MCF 10A (cell line): ENCODE data around the gene CACNB2. TPM values are rescaled to one million over a fixed set of nuclear protein-coding genes. Genes with fewer than 3 reads are reported as not detected.

Source experiments
- BruUV-seq: library from RNA; stranded (reverse); fragments of 400-500 nt; replicated peaks from 2 replicates; lab custom pipeline; 2021; lab: Mats Ljungman, UMichigan
- CTCF ChIA-PET: fragments of 300-600 bp; sonication (Branson Sonifier 250); formaldehyde crosslinking; extraction: SDS; loops from one replicate; lab custom pipeline; 2021; ENCODE audit warnings: antibody characterized with exemption, inconsistent platforms; lab: Yijun Ruan, JAX
- POLR2A ChIA-PET: fragments of 300-600, 350-650 bp; sonication (Branson Sonifier 250); formaldehyde crosslinking; extraction: SDS; loops from one replicate; lab custom pipeline; 2020; ENCODE audit warnings: antibody characterized with exemption, inconsistent platforms; lab: Yijun Ruan, JAX
- DNase-seq: peaks from one replicate; pipeline ENCODE4 v3.0.0-alpha.2; 2018; ENCODE audit not compliant: unreplicated experiment
- H3K27ac Mint-ChIP-seq: one replicate; pipeline ENCODE4 v1.8.0; 2022; ENCODE audit warnings: mild to moderate bottlenecking, low read depth, mixed read lengths; ENCODE audit not compliant: unreplicated experiment
- H3K27me3 Mint-ChIP-seq: one replicate; pipeline ENCODE4 v1.8.0; 2022; ENCODE audit warnings: mixed read lengths; ENCODE audit not compliant: insufficient read depth, unreplicated experiment
- H3K36me3 Mint-ChIP-seq: one replicate; pipeline ENCODE4 v1.8.0; 2022; ENCODE audit warnings: mild to moderate bottlenecking, moderate library complexity, mixed read lengths; ENCODE audit not compliant: insufficient read depth, unreplicated experiment
- H3K4me1 Mint-ChIP-seq: one replicate; pipeline ENCODE4 v1.8.0; 2022; ENCODE audit warnings: mixed read lengths; ENCODE audit not compliant: insufficient read depth, unreplicated experiment
- H3K4me3 Mint-ChIP-seq: one replicate; pipeline ENCODE4 v1.8.0; 2022; ENCODE audit warnings: mild to moderate bottlenecking, moderate library complexity, mixed read lengths; ENCODE audit not compliant: unreplicated experiment
- H3K9me3 Mint-ChIP-seq: one replicate; pipeline ENCODE4 v1.8.0; 2022; ENCODE audit warnings: mixed read lengths; ENCODE audit not compliant: unreplicated experiment
- intact Hi-C: fragments of 100-400 bp; cut with micrococcal nuclease; formaldehyde crosslinking; loops from 2 replicates; pipeline ENCODE4 v1.14.1; 2022
- total RNA-seq: library from RNA; stranded (reverse); gene quantifications from 2 replicates; pipeline ENCODE4 v1.2.3, GENCODE V29; 2022
- TF ChIP-seq, protein P1 (sequence below): fragments of 200-600 bp; IDR thresholded peaks from one replicate; pipeline ENCODE4 v1.8.0; 2022; ENCODE audit warnings: antibody characterized with exemption, mild to moderate bottlenecking; ENCODE audit not compliant: unreplicated experiment

The CACNB2 gene
- total RNA-seq, 1 experiment from 2014 or later: 3.3 TPM

GRCh38 chr10:18185621-18186020 lies 45.4 kb downstream of the CACNB2 start:
- no TSS peak for BruUV-seq
- H3K27me3 Mint-ChIP-seq: no peaks in the 10 kb centered on the region
- no peaks in the 10 kb centered on the region for H3K9me3 Mint-ChIP-seq
- ChIA-PET CTCF (interaction anchor here (0.6 to 1.0 kb wide), 4 partner anchors 10 to 338 kb away, joined by 3 to 5 read pairs (median 4); no protein-coding TSS in a partner anchor), POLR2A (interaction anchor here (1.6 kb wide), 1 partner anchor 223 kb away, joined by 4 read pairs; no protein-coding TSS in a partner anchor)
- H3K36me3 Mint-ChIP-seq: peaks cover 4% of the 10 kb centered on the region
- H3K4me3 Mint-ChIP-seq: no peak overlapping the region
- peak; percentile 70 for DNase-seq
- no peak overlapping the region for H3K27ac Mint-ChIP-seq
- TF ChIP-seq, protein P1, sequence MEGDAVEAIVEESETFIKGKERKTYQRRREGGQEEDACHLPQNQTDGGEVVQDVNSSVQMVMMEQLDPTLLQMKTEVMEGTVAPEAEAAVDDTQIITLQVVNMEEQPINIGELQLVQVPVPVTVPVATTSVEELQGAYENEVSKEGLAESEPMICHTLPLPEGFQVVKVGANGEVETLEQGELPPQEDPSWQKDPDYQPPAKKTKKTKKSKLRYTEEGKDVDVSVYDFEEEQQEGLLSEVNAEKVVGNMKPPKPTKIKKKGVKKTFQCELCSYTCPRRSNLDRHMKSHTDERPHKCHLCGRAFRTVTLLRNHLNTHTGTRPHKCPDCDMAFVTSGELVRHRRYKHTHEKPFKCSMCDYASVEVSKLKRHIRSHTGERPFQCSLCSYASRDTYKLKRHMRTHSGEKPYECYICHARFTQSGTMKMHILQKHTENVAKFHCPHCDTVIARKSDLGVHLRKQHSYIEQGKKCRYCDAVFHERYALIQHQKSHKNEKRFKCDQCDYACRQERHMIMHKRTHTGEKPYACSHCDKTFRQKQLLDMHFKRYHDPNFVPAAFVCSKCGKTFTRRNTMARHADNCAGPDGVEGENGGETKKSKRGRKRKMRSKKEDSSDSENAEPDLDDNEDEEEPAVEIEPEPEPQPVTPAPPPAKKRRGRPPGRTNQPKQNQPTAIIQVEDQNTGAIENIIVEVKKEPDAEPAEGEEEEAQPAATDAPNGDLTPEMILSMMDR: no peak
- intact Hi-C loops: no loop called here
- no peaks in the 10 kb centered on the region for H3K4me1 Mint-ChIP-seq

DNA sequence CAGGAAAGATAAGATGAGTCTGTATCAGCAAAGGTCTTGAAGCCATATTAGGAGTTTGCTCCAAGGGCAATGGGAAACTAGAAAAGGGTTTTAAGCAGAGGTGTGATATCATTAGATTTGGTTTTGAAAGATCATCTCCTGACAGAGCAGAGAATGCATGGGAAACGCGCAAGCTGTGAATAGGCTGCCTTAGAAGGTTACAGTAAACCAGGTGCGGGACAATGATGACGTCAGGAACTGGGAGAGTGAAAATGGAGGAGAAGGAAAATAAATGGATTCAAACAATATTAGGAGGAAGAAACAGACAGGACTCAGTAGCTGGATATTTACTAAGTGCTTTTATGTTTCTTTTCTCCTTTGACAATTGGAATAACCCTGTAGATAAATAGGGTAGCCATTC lies 50.6 kb downstream of the CACNB2 start:
- Mint-ChIP-seq H3K4me1 (peaks cover 7% of the 10 kb centered on the region), H3K27me3 (no peaks in the 10 kb centered on the region), H3K4me3 (no peak overlapping the region), H3K36me3 (peaks cover 2% of the 10 kb centered on the region), H3K27ac (no peak overlapping the region), H3K9me3 (no peaks in the 10 kb centered on the region)
- BruUV-seq: no TSS peak
- ChIA-PET CTCF (no interaction called here), POLR2A (no interaction called here)
- DNase-seq: no peak
- intact Hi-C loops: no loop called here
- TF ChIP-seq, protein P1: no peak

DNA sequence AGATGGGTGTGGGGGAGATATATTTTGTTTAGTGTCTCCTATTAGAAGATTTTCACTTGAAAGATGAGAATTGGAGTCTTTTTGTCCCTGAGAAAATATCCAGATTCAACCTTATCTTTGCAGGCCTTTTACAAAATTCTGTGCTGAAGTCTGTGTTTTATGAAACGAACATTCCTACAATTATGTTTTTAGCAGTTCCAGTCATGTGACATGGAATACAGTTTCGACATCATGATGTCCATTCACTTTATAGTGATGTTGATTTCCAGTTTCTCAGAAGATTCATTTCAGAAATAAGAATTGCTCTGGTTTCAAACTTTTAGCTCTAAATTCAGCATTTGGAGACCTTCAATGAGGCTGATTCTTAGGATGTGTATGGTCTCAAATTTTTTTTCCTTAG lies 54.4 kb downstream of the CACNB2 start:
- H3K27ac Mint-ChIP-seq: no peak overlapping the region
- POLR2A ChIA-PET: interaction anchor here (0.8 to 1.5 kb wide), 4 partner anchors 16 to 49 kb away, joined by 3 to 7 read pairs (median 4); no protein-coding TSS in a partner anchor
- H3K4me1 Mint-ChIP-seq: peaks cover 7% of the 10 kb centered on the region
- no peaks in the 10 kb centered on the region for H3K27me3 Mint-ChIP-seq
- intact Hi-C loops: no loop called here
- CTCF ChIA-PET: interaction anchor here (0.8 to 1.5 kb wide), 5 partner anchors 10 to 458 kb away, joined by 3 to 5 read pairs (median 3); no protein-coding TSS in a partner anchor
- BruUV-seq: no TSS peak
- TF ChIP-seq, protein P1: no peak
- no peak for DNase-seq
- H3K4me3 Mint-ChIP-seq: no peak overlapping the region
- no peaks in the 10 kb centered on the region for H3K9me3 Mint-ChIP-seq
- no peaks in the 10 kb centered on the region for H3K36me3 Mint-ChIP-seq

DNA sequence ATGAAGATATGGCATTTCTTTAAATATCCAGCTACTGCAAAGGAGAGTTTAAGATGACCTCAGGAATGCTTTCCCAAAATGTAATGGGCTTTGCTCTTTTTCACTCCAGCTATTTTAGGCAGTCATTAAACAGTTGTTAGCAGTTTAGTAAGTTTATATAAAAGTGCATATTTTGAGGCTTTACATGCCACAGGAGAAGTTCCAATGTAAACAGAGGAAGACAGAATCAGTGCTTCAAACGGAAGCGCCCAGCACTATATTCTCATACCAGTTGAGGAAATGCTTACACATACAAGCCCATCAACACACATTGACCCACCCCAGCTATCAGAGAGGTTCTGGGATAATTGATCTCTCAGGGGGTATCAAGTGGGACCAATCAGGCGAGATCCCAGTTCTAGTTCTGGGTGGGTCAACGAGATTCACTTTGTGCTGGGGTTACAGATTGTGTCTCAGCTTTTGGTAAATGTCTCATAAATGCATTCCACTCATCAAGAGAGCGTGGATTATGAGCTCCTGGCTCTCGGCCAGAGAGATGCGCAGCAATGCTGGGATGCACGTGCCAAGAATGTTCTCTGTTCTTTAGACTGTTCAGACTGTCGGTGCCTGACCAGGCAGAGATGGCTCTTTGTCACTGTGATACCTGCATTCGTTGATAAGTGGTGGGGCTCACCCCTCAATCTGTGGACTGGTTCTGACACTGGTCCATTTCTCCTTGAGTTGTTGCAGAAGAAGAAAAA lies 55.0 kb downstream of the CACNB2 start:
- Mint-ChIP-seq H3K4me3 (no peak overlapping the region), H3K9me3 (no peaks in the 10 kb centered on the region), H3K36me3 (no peaks in the 10 kb centered on the region), H3K27me3 (no peaks in the 10 kb centered on the region), H3K4me1 (peaks cover 7% of the 10 kb centered on the region), H3K27ac (no peak overlapping the region)
- TF ChIP-seq, protein P1: no peak
- CTCF ChIA-PET: interaction anchor here (0.6 to 1.5 kb wide), 4 partner anchors 10 to 1051 kb away, joined by 3 to 4 read pairs (median 3); no protein-coding TSS in a partner anchor
- no TSS peak for BruUV-seq
- POLR2A ChIA-PET: interaction anchor here (0.8 to 1.0 kb wide), 2 partner anchors 34 to 50 kb away, joined by 3 to 6 read pairs; no protein-coding TSS in a partner anchor
- no peak for DNase-seq
- intact Hi-C loops: no loop called here
